GM12892 (cell line): Measurements from ENCODE around the gene GABRG3.

ENCODE experiments used
- POLR2A ChIP-seq: IDR thresholded peaks from 2 replicates; pipeline ENCODE4 v1.6.1; 2011; ENCODE audit warnings: low read depth, low read length, control low read depth
- POLR2AphosphoS5 ChIP-seq: IDR thresholded peaks from 2 replicates; pipeline ENCODE4 v1.6.1; 2011; ENCODE audit warnings: low read depth, low read length, control low read depth

DNA sequence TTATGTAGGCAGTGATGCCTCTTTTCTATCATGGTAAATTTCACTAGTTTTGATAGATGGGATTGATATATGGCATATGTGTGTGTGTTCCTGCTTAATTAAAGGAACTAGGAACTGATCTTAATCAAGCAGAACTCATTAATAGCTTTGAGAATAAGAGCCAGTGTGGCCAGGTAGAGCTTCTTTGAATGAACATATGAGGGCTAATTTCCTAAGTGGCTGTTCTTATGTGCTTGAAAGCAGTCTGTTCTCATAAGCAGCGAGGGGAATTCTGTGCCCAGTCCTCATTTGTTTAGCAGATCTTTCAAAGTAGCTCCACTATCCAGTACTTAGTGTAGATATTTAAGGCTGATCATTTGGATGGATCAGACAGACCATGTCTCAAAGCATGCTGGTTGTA lies 164.2 kb downstream of the GABRG3 start:
- no peak for TF ChIP-seq POLR2A
- TF ChIP-seq POLR2AphosphoS5: no peak
